Measurements from ENCODE around the gene LCE3A. TPM values are rescaled to one million over a fixed set of nuclear protein-coding genes. Genes with fewer than 3 reads are reported as not detected.
A peak's percentile ranks its signal among the peaks of the same experiment; 100 is the strongest.

The LCE3A gene
- polyA plus RNA-seq, 3 donors, result not detected

GRCh38 chr1:152654110-152654509 is 31.2 kb upstream of the LCE3A start:
- no peaks in the 10 kb centered on the region for H3K27me3 ChIP-seq (ENCODE audit: control insufficient read depth in 2 of 2, insufficient read depth in 2 of 2, low read length in 2 of 2)
- no peak overlapping the region for H3K4me2 ChIP-seq (replicated peaks; ENCODE audit: extremely low read depth, low read length, poor library complexity, severe bottlenecking)
- Mint-ChIP-seq H3K4me1 (peaks cover 3% of the 10 kb centered on the region), H3K27ac (peak overlapping the region in 1 of 7 donors; percentile 31), H3K4me3 (peak overlapping the region in 1 of 2 donors; percentile 17), H3K9me3 (no peaks in the 10 kb centered on the region), H3K36me3 (no peaks in the 10 kb centered on the region), H3K27me3 (ENCODE audit: low read depth in 3 of 3) (peaks cover 6 to 14% (median 12%) of the 10 kb centered on the region in 3 donors)
- H3K4me3 ChIP-seq (replicated peaks in 1 of 3; ENCODE audit: low read depth in 2 of 3, low read length in 3 of 3), result no peak overlapping the region
- H2AFZ ChIP-seq (ENCODE audit: insufficient read depth, low read depth, low read length, poor library complexity, severe bottlenecking), result peak overlapping the region; percentile 26
- intact Hi-C loops (cut with micrococcal nuclease), result no loop called here
- H3K4me1 ChIP-seq (ENCODE audit: control insufficient read depth in 1 of 2, insufficient read depth in 2 of 2, low read length in 2 of 2), result no peaks in the 10 kb centered on the region
- DNase-seq, result peak; percentile 11 to 31 (median 22)
- no peak overlapping the region for H3K27ac ChIP-seq (ENCODE audit: low read depth in 1 of 2, low read length in 2 of 2)
- H3K36me3 ChIP-seq (replicated peaks in 1 of 2; ENCODE audit: control insufficient read depth in 1 of 2, insufficient read depth in 2 of 2, low read length in 2 of 2), result no peaks in the 10 kb centered on the region
- H3K79me2 ChIP-seq (ENCODE audit: insufficient read depth, low read length), result no peaks in the 10 kb centered on the region
- TF ChIP-seq CTCF (IDR thresholded peaks at IDR 0.05), result peak; percentile 79
- no peaks in the 10 kb centered on the region for H3K9me3 ChIP-seq (replicated peaks in 1 of 2; ENCODE audit: control insufficient read depth in 1 of 2, insufficient read depth in 1 of 2, low read length in 2 of 2)
- 55% methylated on average over 2 of the region's 10 CpGs for WGBS (ENCODE audit: insufficient coverage)
- H3K9ac ChIP-seq (ENCODE audit: insufficient read depth, low read length, poor library complexity, severe bottlenecking), result no peak overlapping the region
- H4K20me1 ChIP-seq (ENCODE audit: insufficient read depth, low read length), result no peaks in the 10 kb centered on the region

- no peak for TF ChIP-seq CTCF (IDR thresholded peaks at IDR 0.05)
- H3K4me1 Mint-ChIP-seq, result no peaks in the 10 kb centered on the region
- H3K9me3 Mint-ChIP-seq, result no peaks in the 10 kb centered on the region
- intact Hi-C loops (cut with micrococcal nuclease), result no loop called here
- H3K36me3 Mint-ChIP-seq, result no peaks in the 10 kb centered on the region
- H3K36me3 ChIP-seq (replicated peaks in 1 of 2; ENCODE audit: control insufficient read depth in 1 of 2, insufficient read depth in 2 of 2, low read length in 2 of 2), result no peaks in the 10 kb centered on the region
- no peak overlapping the region for H3K4me2 ChIP-seq (replicated peaks; ENCODE audit: extremely low read depth, low read length, poor library complexity, severe bottlenecking)
- H3K27ac Mint-ChIP-seq, result no peak overlapping the region
- no peaks in the 10 kb centered on the region for H3K27me3 ChIP-seq (ENCODE audit: control insufficient read depth in 2 of 2, insufficient read depth in 2 of 2, low read length in 2 of 2)
- H3K9ac ChIP-seq (ENCODE audit: insufficient read depth, low read length, poor library complexity, severe bottlenecking), result no peak overlapping the region
- no peaks in the 10 kb centered on the region for H3K4me1 ChIP-seq (ENCODE audit: control insufficient read depth in 1 of 2, insufficient read depth in 2 of 2, low read length in 2 of 2)
- no peak overlapping the region for H2AFZ ChIP-seq (ENCODE audit: insufficient read depth, low read depth, low read length, poor library complexity, severe bottlenecking)
- no peak overlapping the region for H3K27ac ChIP-seq (ENCODE audit: low read depth in 1 of 2, low read length in 2 of 2)
- peaks cover 5 to 11% (median 6%) of the 10 kb centered on the region in 3 donors for H3K27me3 Mint-ChIP-seq (ENCODE audit: low read depth in 3 of 3)
- no peak overlapping the region for H3K4me3 ChIP-seq (replicated peaks in 1 of 3; ENCODE audit: low read depth in 2 of 3, low read length in 3 of 3)
- H3K4me3 Mint-ChIP-seq, result no peak overlapping the region
- H3K79me2 ChIP-seq (ENCODE audit: insufficient read depth, low read length), result no peaks in the 10 kb centered on the region
- DNase-seq, result no peak
- H3K9me3 ChIP-seq (replicated peaks in 1 of 2; ENCODE audit: control insufficient read depth in 1 of 2, insufficient read depth in 1 of 2, low read length in 2 of 2), result no peaks in the 10 kb centered on the region
- no peaks in the 10 kb centered on the region for H4K20me1 ChIP-seq (ENCODE audit: insufficient read depth, low read length)
Measured at GRCh38 chr1:152646656-152647055, 23.8 kb upstream of the LCE3A start.
